GM23338 (cell line): ENCODE results near the gene PRSS50. TPM values are rescaled to one million over a fixed set of nuclear protein-coding genes. Genes with fewer than 3 reads are reported as not detected.

Experiments used
- ATAC-seq: fragments of 200-7000 bp; cut with Tn5 transposase; 3 replicates; pipeline ENCODE4 v1.9.1; 2020
- DNase-seq: peaks from one replicate; pipeline ENCODE4 v3.0.0-alpha.2; 2015; ENCODE audit warnings: low spot score
- H2AFZ ChIP-seq: fragments of 200-600 bp; sonication (generic); 2 replicates; pipeline ENCODE4 v1.8.0; 2016; ENCODE audit warnings: antibody characterized with exemption, mild to moderate bottlenecking, moderate library complexity
- H3F3A ChIP-seq: fragments of 200-600 bp; sonication (generic); replicated peaks from 2 replicates; pipeline ENCODE4 v1.8.0; 2017; ENCODE audit warnings: antibody characterized with exemption, mixed run types, low read depth
- H3K27ac ChIP-seq: fragments of 200-600 bp; sonication (generic); 2 replicates; pipeline ENCODE4 v1.6.1; 2016; ENCODE audit warnings: low read depth
- H3K27me3 ChIP-seq: fragments of 200-600 bp; sonication (generic); 2 replicates; pipeline ENCODE4 v1.8.0; 2016; ENCODE audit warnings: mild to moderate bottlenecking, mixed run types, moderate library complexity; ENCODE audit not compliant: insufficient read depth
- H3K36me3 ChIP-seq: fragments of 200-600 bp; sonication (generic); 2 replicates; pipeline ENCODE4 v1.8.0; 2016; ENCODE audit warnings: mild to moderate bottlenecking; ENCODE audit not compliant: insufficient read depth
- H3K4me1 ChIP-seq: fragments of 200-600 bp; sonication (generic); 2 replicates; pipeline ENCODE4 v1.8.0; 2016; ENCODE audit warnings: mild to moderate bottlenecking, moderate library complexity; ENCODE audit not compliant: insufficient read depth
- H3K4me2 ChIP-seq: fragments of 200-600 bp; sonication (generic); 2 replicates; pipeline ENCODE4 v1.7.1; 2017; ENCODE audit warnings: mixed run types
- H3K4me3 ChIP-seq: fragments of 200-600 bp; sonication (generic); 2 replicates; pipeline ENCODE4 v1.6.1; 2016; ENCODE audit warnings: mixed run types
- H3K79me2 ChIP-seq: fragments of 200-600 bp; sonication (generic); replicated peaks from 2 replicates; pipeline ENCODE4 v1.8.0; 2017; ENCODE audit warnings: mild to moderate bottlenecking; ENCODE audit not compliant: insufficient read depth
- H3K9me2 ChIP-seq: fragments of 200-600 bp; sonication (generic); 2 replicates; pipeline ENCODE4 v1.8.0; 2017; ENCODE audit not compliant: insufficient read depth
- H4K20me1 ChIP-seq: fragments of 200-600 bp; sonication (generic); replicated peaks from 2 replicates; pipeline ENCODE4 v1.8.0; 2017; ENCODE audit warnings: mild to moderate bottlenecking; ENCODE audit not compliant: insufficient read depth
- H3K27ac Mint-ChIP-seq: 2 replicates; pipeline ENCODE4 v1.8.0; 2020; ENCODE audit warnings: inconsistent platforms, mild to moderate bottlenecking, moderate library complexity, mixed read lengths
- H3K27me3 Mint-ChIP-seq: 3 replicates; pipeline ENCODE4 v1.8.0; 2022; ENCODE audit warnings: low read depth, mild to moderate bottlenecking, moderate library complexity, mixed read lengths, inconsistent platforms; ENCODE audit not compliant: insufficient read depth, poor library complexity
- H3K36me3 Mint-ChIP-seq: 3 replicates; pipeline ENCODE4 v1.8.0; 2021; ENCODE audit warnings: low read depth, mild to moderate bottlenecking, inconsistent platforms, moderate library complexity, mixed read lengths
- H3K4me1 Mint-ChIP-seq: 3 replicates; pipeline ENCODE4 v1.8.0; 2020; ENCODE audit warnings: mild to moderate bottlenecking, inconsistent platforms, mixed read lengths
- H3K4me3 Mint-ChIP-seq: 3 replicates; pipeline ENCODE4 v1.8.0; 2021; ENCODE audit warnings: moderate library complexity, mild to moderate bottlenecking, inconsistent platforms, mixed read lengths
- H3K9me3 Mint-ChIP-seq: 3 replicates; pipeline ENCODE4 v1.8.0; 2020; ENCODE audit warnings: moderate library complexity, mild to moderate bottlenecking, inconsistent platforms, mixed read lengths
- CREB1 ChIP-seq: fragments of 250-450 bp; sonication (Bioruptor Pico); IDR thresholded peaks from 2 replicates; pipeline ENCODE4 v1.5.0; 2020; ENCODE audit warnings: low read depth, mild to moderate bottlenecking, moderate library complexity
- CTCF ChIP-seq, 2 experiments: fragments of 200-600 bp in 1 of 2; sonication (generic) in 1 of 2; conservative IDR thresholded peaks; 2 replicates each; pipeline versions ENCODE4 v1.5.1 to v1.6.1; 2016 to 2017; ENCODE audit warnings: antibody characterized with exemption in 2 of 2, low read depth in 2 of 2, mild to moderate bottlenecking in 2 of 2, moderate library complexity in 1 of 2
- ETS1 ChIP-seq: IDR thresholded peaks from 2 replicates; pipeline ENCODE4 v1.6.1; 2016; ENCODE audit warnings: antibody characterized with exemption
- EZH2 ChIP-seq: fragments of 200-600 bp; sonication (generic); IDR thresholded peaks from one replicate; pipeline ENCODE4 v1.8.0; 2017; ENCODE audit warnings: antibody characterized with exemption, mild to moderate bottlenecking, low read depth; ENCODE audit not compliant: unreplicated experiment
- EZH2phosphoT487 ChIP-seq: fragments of 200-600 bp; sonication (generic); IDR thresholded peaks from one replicate; pipeline ENCODE4 v1.8.1; 2018; ENCODE audit warnings: antibody characterized with exemption; ENCODE audit not compliant: unreplicated experiment
- JUNB ChIP-seq: IDR thresholded peaks from one replicate; pipeline ENCODE4 v1.6.1; 2016; ENCODE audit warnings: antibody characterized with exemption; ENCODE audit not compliant: unreplicated experiment
- NANOG ChIP-seq: IDR thresholded peaks from 2 replicates; pipeline ENCODE4 v1.6.1; 2016; ENCODE audit warnings: antibody characterized with exemption, borderline replicate concordance
- POLR2AphosphoS5 ChIP-seq: IDR thresholded peaks from 2 replicates; pipeline ENCODE4 v1.6.1; 2016; ENCODE audit warnings: antibody characterized with exemption, low read depth
- REST ChIP-seq: IDR thresholded peaks from one replicate; pipeline ENCODE4 v1.6.1; 2018; ENCODE audit warnings: antibody characterized with exemption; ENCODE audit not compliant: unreplicated experiment
- STAT1 ChIP-seq: IDR thresholded peaks from one replicate; pipeline ENCODE4 v1.6.1; 2016; ENCODE audit warnings: antibody characterized with exemption; ENCODE audit not compliant: unreplicated experiment
- ZNF114 ChIP-seq: fragments of 250-450 bp; sonication (Bioruptor Pico); IDR thresholded peaks from 2 replicates; pipeline ENCODE4 v1.5.0; 2020; ENCODE audit warnings: mild to moderate bottlenecking, moderate library complexity
- ZNF331 ChIP-seq: fragments of 250-450 bp; sonication (Bioruptor Pico); IDR thresholded peaks from 2 replicates; pipeline ENCODE4 v1.5.0; 2020; ENCODE audit warnings: low read depth, mild to moderate bottlenecking, moderate library complexity
- ZNF462 ChIP-seq: fragments of 250-450 bp; sonication (Bioruptor Pico); IDR thresholded peaks from 2 replicates; pipeline ENCODE4 v1.5.0; 2020; ENCODE audit warnings: mild to moderate bottlenecking, moderate library complexity
- polyA plus RNA-seq: library from polyadenylated mRNA; unstranded; fragments of >200 nt; fragmentation: Nextera tagmentation; extraction: Ambion mirVana; gene quantifications from 2 replicates; pipeline ENCODE4 v1.2.1, GENCODE V29; 2016
- total RNA-seq: library from RNA; depleted of rRNA; stranded (reverse); fragments of >200 nt; shearing (Covaris generic); gene quantifications from 2 replicates; pipeline ENCODE4 v1.2.3, GENCODE V29; 2014

PRSS50 gene
- total and polyA plus RNA-seq, 2 experiments from 2014 or later: 0.60 to 1.5 TPM

DNA sequence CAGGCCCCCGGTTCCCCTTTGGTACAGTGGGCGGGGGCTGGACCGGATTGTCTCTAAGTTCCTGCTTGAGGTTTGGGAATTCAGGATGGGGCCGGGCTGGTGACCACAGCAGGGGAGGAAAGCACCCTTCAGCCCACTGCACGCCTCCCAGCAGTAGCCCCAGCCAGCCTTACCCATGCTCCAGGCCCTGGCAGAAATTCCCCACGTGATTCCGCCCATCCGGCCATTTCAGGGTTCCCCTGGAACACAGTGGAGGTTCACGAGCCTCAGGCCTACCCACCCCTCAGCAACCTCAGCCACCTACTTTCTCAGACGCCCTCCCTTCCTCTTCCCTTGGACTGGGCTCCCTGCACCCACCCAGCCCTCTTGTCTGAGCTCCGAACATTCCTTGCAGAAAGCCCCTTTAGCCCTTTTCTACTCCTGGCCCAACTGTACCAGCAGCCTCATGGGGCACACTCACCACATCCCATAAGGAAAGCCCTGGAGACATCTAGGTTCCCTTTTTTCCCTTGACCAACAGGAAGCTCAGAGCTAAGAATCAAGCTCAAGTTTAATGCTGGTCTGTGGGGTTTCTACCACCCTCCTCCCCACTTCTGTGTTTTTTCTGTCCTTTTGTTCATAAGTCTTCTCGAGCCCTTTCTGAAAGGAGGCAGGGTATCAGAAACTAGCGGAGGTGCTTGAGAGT, 35.7 kb downstream of the PRSS50 start:
- DNase-seq (no peak), ATAC-seq (no peak)
- no peak overlapping the region for H3K27ac ChIP-seq
- Mint-ChIP-seq H3K27me3 (peaks cover 16% of the 10 kb centered on the region), H3K36me3 (peaks cover 3% of the 10 kb centered on the region; the same call in 1 of the 3 replicates), H3K27ac (no peak overlapping the region), H3K9me3 (no peaks in the 10 kb centered on the region), H3K4me3 (no peak overlapping the region), H3K4me1 (no peaks in the 10 kb centered on the region; the same call in 1 of the 3 replicates)
- no peak overlapping the region for H3K4me3 ChIP-seq
- TF ChIP-seq REST (no peak), POLR2AphosphoS5 (no peak), ZNF114 (CRISPR knock-in tag) (no peak), ETS1 (no peak), EZH2 (no peak), ZNF331 (CRISPR knock-in tag) (no peak), STAT1 (no peak), NANOG (no peak), CTCF (conservative IDR thresholded peaks at IDR 0.05; ENCODE audit: low read depth in 2 of 2) (no peak), JUNB (no peak), CREB1 (CRISPR knock-in tag) (no peak), ZNF462 (CRISPR knock-in tag) (no peak), EZH2phosphoT487 (no peak)
- H3F3A ChIP-seq: no peaks in the 10 kb centered on the region
- no peaks in the 10 kb centered on the region for H3K79me2 ChIP-seq
- no peaks in the 10 kb centered on the region for H3K36me3 ChIP-seq
- H3K9me2 ChIP-seq: no peaks in the 10 kb centered on the region
- no peak overlapping the region for H2AFZ ChIP-seq
- no peak overlapping the region for H3K4me2 ChIP-seq
- no peaks in the 10 kb centered on the region; the same call in 1 of the 2 replicates for H4K20me1 ChIP-seq
- H3K4me1 ChIP-seq: no peaks in the 10 kb centered on the region
- H3K27me3 ChIP-seq: no peaks in the 10 kb centered on the region
